NCI-H2227 (cell line): Measurements from ENCODE around the gene GTPBP6.
"Not testable (repeated sequence)": the region's sequence is repeated elsewhere in the genome, so short reads cannot be mapped to it uniquely, and the experiment has no call there.

Experiments
- DNase-seq: peaks from one replicate; lab custom pipeline; 2025; ENCODE audit not compliant: unreplicated experiment; lab: John Stamatoyannopoulos, UW

GTPBP6 gene

DNA sequence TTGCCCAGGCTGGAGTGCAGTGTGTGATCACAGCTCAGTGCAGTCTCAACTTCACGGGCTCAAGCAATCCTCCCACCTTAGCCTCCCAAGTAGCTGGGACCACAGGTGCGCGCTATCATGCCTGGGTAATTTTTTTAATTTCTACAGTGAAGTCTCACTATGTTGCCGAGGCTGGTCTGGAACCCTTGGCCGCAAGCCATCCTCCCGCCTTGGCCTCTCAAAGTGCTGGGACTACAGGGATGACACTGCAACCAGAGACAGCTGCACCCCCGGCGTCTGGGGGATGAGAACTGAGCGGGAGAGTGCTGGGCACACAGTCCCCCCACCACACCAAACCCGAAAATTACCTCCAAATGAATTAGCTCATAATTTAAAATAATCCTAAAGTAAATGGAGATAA lies 33.1 kb upstream of the GTPBP6 start:
- DNase-seq: no peak

DNA sequence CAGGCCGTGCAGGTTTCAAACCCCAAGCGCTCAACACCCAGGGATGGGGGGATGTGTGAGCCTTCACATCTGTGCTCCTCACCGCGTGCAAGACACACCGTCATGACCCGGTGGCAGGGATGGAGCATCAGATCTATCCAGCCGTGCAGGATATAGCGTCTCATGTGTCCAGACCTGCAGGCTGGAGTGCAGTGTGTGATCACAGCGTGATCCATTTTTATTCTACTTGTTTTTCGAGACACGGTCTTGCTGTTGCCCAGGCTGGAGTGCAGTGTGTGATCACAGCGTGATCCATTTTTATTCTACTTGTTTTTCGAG lies 32.7 kb upstream of the GTPBP6 start:
- not testable (repeated sequence) for DNase-seq

GRCh38 chrX:350534-351323 lies 32.1 kb upstream of the GTPBP6 start:
- DNase-seq: no peak

GRCh38 chrX:350148-350533 lies 31.5 kb upstream of the GTPBP6 start:
- no peak for DNase-seq

DNA sequence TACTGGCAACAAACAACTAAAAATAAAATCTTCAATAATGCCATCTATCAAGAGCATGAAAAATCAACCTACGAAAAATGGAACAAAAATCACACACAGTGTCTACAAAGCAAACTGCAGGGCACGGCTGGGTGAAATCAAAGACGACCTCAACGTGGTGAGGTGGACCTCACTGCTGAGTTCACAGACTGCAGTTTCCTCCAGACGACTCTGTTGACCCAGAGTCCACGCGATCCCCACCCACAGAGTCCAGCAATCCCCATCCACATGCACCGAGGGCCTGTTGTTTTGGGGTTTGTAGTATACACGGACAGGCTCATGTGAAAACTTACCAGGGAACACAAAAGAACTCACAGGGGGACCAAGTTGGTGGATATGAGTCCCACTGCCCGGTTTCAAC lies 31.1 kb upstream of the GTPBP6 start:
- no peak for DNase-seq

DNA sequence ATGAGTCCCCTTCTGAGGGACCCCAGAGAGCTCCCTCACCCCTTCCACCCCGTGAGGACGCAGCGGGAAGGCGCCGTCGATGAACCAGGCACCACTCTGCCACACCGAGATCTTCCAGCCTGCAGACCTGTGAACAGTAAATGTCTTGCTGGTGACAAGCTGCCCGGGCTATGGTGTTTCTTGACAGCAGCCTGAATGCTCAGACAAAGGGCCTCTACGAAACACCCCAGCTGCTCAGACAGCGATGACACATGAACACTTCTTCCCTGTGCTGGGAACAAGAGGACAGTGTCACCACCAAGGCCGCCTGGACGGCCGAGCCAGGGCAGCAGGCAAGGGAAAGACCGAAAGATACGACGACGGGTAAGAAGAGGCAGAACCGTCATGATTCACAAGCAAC lies 30.6 kb upstream of the GTPBP6 start:
- no peak for DNase-seq

DNA sequence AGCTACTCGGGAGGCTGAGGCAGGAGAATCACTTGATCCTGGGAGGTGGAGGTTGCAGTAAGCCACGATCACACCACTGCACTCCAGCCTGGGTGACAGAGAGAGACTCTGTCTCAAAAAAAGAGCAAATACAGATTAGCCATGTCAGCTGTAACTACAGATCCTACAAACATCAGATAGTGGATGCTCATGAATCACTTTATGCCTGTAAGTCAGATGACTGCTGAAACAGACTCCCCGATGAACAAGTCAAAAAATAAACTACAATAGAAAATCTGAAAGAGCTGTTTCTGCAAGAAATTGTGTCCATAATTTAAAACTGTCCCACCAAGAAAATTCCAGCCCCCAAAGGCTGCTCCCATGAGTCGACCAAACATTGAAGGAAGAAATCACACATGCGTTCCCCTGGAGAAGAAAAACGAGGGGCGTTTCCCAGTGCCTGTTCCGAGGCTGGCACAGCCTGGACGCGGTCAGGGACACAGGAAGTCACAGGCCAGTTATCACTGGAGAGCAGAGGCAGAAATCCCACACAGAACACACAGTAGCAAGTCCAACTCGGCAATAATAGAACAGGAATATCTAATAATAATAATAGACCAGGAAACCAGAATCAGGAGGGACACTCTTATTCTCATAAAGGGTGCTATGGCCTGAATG lies 30.0 kb upstream of the GTPBP6 start:
- DNase-seq: no peak

DNA sequence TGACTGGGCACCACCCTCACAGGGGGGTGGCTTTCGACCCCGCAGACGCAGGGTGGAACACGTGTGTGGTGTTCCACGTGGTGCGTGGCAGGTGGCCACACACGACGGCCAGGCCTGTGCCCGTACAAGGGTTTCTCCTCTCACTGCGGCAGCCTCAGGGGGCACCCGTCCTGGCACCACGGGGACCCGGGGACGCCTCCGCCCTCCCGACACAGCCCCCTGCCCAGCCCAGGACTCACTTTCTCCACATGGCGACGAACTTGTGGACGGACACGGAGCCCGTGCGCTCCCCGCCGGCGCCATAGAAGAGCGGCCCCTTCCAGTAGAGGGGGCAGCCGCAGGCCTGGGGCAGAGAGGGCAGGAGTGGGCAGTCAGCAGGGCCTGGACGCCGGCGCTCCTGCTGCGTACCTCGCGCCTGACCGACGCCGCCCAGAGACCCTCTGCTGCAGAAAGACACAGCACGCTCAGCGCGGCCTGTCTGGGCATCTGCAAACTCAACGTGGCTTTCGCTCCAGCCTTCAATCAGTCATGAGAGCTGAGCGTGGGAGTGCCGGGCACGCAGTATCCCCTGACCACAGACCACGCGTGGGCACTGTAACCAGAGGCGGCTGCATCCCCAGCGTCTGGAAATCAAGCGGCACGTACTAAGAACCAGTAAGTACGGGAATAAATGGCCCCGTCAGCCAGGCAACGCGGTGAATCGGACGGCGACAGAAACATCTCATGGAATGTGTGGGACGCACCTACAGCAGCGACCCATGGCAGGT lies 28.9 kb upstream of the GTPBP6 start:
- DNase-seq: no peak

GRCh38 chrX:346034-346813 lies 27.6 kb upstream of the GTPBP6 start:
- DNase-seq: no peak

GRCh38 chrX:345020-345925 lies 26.7 kb upstream of the GTPBP6 start:
- DNase-seq: no peak

GRCh38 chrX:344371-344901 lies 25.8 kb upstream of the GTPBP6 start:
- no peak for DNase-seq

DNA sequence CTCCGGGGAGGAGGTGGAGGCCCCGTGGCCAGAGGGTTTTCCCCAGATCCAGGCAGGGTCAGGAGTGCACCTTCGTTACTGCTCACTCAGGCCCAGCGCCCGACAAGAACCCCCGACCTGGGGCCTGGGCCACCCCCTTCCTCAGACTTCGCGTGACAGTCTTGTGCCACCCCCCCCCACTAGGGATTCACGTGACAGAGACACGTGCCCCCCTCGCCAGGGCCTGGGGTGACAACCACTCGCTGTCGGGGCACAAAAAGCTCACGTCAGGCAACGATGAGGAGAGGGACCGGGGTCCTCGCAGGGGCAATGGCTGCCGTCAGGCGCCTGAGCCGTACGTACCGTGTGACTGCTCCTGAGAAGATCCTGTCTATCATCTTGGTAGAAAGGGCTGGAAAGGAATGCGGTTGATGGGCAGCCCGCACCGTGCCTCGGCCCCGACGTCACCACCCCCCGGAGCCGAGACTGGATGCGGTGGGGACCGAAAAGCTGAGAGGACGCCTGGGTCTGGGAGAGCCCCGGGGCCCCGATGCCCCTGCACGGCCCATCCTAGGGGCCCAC lies 23.0 kb upstream of the GTPBP6 start:
- DNase-seq: no peak

DNA sequence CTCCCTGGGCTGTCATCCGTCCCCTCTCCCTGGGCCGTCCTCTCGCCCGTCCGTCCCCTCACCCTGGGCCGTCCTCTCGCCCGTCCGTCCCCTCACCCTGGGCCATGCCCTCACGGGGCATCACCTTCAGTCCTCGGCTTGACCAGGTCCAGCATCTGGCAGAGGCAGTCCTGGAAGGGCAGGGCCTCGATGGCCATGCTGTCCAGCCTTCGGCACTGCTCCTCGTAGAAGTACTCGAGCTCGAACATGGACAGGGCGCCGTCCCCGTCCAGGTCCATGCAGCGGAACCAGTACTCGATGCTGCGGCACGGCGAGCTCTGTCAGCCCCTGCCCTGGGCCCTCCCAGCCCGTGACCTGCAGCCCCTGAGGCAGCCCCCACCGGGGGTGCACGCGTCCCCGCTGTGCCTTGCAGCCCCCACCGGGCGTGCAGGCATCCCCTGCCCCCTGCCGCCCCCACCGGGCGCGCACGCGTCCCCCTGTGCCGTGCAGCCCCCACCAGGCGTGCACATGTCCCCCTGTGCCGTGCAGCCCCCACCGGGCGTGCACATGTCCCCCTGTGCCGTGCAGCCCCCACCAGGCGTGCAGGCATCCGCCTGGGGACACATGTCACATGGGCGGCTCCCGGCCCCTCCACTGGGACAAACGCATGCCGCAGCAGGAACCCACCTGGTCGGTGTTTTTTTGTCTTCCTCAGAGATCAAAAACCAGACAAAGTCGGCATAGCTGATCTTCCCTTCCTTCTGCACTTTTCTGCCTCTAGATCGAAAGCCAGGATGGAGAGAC lies 22.2 kb upstream of the GTPBP6 start:
- DNase-seq: no peak

- no peak for DNase-seq
These were observed 21.5 kb upstream of the GTPBP6 start for GRCh38 chrX:340121-340520.

DNA sequence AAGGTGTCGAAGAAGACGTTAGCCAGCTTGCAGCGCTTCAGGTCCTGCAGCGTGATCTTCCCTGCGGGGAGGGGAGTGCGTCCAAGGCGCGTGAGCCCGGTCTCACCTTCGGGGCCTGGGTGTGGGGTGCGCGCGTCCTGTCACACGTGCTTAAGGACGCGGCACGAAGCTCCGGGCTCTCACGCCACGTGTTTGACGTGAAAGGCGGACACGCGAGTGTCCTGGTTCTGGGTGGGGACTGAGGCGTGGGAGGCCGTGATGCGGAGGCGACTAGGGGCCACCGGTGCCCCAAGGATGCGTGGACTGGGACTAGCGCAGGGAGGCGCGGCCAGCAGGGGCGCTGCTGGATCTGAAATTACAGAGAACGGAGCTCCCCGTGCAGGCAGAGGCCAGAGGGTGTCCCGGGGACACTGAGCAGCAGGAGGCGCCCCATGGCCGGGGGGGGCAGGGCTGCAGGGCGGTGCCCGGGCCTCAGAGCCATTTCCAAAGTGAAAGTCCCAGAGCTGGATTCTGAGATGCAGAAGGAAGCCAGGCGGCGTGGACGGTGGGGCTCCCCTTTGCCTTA lies 20.3 kb upstream of the GTPBP6 start:
- DNase-seq: no peak

DNA sequence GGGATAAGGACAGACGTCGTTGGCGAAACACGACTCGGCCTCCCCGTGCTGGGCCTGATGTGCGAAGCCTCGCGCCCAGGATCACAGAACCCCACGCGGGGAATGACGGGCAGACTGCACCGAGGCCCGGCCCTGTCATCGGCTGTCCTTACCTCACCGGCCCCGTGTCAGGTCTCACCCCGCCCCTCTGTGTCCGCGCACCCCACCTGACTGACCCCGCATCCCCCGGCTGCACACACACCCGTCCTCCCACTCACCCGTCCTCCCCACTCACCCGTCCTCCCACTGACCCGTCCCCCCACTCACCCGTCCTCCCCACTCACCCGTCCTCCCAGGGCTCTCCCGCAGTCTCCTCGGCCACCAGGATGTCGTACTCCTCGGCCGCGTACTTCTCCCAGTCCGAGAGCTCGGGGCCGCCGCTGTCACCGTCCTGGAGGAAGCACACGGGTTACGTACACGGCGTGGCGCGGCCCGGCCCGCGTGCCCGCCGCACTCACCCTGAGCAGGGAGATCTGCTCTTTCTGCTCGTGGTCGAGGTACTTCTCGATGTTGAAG lies 19.8 kb upstream of the GTPBP6 start:
- no peak for DNase-seq

DNA sequence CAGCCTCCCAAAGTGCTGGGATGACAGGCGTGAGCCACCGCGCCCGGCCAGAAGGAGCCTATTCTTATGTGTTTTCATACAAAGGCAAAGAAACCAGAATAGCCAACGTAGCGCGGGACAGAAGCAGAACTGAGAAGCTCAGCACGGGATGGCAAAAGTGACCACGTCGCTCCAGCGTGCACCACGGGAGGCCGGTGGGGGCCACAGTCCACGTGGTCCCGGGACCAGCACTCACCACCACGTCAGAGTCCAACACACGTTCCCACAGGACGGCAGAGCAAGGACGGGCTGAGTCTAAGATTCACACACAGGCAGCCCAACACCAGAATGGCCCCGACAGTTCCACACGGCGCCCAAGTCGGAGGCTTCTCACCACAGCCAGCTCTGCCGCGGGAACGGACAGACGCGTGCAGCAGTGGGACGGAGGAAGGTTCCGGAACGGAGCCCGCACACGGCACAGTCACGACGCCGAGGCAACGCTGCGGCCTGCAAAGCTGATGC lies 18.8 kb upstream of the GTPBP6 start:
- no peak for DNase-seq

- DNase-seq: no peak
These were observed 17.6 kb upstream of the GTPBP6 start for GRCh38 chrX:336227-336626.
